ENCODE results near the gene GPBP1.
"Not testable (repeated sequence)": the region's sequence is repeated elsewhere in the genome, so short reads cannot be mapped to it uniquely, and the experiment has no call there.

The GPBP1 gene

GRCh38 chr5:57211039-57211438 lies 37.2 kb downstream of the GPBP1 start:
- DNase-seq, result no peak

- DNase-seq, result no peak
Observed at GRCh38 chr5:57215629-57216195, 41.9 kb downstream of the GPBP1 start.

DNA sequence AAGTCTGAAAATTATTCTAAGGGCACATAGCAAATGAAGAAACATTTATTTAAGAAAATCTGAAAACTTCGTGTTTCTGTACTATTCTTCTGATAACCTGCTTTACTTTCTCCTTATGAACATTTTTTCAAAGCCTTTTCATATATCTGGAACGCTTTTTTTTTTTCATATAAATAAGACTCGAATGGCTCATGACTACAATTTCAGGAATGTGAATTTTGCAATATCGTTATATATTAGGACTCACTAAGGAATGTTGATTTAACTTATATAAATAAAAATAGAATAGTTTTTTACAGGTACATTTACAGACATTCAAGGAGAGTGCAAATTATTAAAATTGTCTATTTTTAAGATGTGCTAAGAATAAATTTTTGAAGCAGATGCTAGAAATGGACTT lies 42.9 kb downstream of the GPBP1 start:
- no peak for DNase-seq

DNA sequence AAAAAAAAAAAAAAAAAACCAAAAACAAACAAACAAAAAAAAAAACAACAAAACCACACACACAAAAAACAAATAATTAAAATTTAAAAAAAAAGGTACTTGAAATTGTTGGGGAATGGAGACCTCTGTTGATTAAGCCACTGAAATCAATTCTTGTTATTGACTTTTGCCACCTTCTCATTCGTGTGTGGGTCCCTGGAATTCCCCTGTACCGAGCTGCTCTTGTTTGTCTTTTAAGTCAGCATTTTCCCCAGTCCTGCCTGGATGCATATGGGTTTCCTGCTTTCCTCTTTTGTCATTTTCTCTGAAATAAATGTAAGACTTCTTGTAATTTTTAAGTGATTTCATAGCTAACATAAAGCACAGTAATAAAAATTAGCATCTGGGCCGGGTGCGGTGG lies 45.5 kb downstream of the GPBP1 start:
- DNase-seq, result no peak

GRCh38 chr5:57221049-57221568 lies 47.2 kb downstream of the GPBP1 start:
- DNase-seq, result no peak

- no peak for DNase-seq
Observed at GRCh38 chr5:57225553-57225952, 51.7 kb downstream of the GPBP1 start.

- no peak for DNase-seq
Observed at GRCh38 chr5:57229313-57229712, 55.5 kb downstream of the GPBP1 start.

DNA sequence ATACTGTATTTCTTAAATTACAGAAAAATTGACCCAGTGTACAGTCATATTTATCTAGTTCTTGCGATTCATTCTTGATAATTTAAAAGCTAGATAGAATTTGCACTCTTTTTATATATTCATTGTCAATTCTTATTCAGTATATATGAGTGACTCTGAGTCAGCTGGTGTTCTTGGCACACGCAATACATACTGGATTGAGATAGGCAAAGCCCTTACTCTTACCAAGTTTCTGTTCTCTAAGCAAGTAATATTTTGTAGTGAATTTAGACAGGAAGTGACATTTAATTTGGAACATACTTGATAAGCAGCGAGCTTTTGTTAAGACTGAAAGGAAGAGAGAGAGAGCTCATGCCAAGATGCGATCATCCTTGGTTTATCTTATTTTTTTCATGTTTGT lies 57.7 kb downstream of the GPBP1 start:
- no peak for DNase-seq

GRCh38 chr5:57232293-57233033 lies 58.6 kb downstream of the GPBP1 start:
- no peak for DNase-seq

DNA sequence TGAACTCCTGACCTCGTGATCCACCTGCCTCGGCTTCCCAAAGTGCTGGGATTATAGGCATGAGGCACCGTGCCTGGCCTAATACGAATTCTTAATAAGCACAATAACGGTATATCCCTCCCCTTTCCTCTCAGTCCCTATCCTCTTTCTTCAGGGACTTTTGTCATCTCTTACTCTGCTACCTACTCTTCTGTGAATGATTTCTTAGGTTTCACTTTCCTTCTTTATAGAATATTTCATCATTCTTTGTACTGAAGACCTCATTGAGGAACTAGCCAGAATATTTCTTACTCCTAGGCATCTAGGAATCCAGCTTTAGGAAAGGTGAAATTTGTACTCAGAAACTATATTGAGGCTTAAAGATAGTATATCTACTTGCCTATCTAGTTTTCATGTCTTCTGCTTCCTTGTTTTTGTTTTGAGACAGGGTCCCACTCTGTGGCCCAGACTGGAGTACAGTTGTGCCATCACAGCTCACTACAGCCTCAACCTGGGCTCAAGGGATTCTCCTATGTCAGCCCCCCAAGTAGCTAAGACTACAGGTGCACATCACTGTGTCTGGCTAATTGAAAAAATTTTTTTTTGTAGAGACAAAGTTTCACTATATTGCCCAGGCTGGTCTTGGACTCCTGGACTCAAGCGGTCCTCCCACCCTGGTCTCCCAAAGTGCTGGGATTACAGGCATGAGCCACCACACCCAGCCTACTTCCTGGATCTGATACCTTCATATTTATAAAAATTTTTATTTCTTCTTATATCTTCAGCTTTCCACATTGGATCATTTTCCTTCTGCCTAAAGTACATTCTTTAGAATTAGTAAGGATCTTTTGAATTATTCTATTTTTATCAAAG lies 69.7 kb downstream of the GPBP1 start:
- no peak for DNase-seq

DNA sequence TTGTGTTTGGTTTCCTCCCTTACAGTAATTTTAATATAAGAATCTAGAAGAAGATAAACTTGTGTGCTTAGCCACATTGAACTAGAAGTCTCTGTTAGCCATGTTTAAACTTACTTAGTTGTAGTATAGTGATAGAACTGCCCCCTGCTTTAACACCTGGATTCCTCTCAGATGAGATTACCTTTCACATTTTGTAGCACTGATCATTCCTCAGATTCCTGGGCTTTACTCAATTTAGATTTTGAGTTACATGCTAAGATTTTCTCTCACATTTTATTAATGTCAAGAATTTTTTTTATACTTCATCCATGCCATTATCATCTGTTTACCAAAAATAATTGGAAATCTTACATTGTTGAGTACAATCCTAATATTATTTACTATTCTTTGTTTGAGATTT lies 70.5 kb downstream of the GPBP1 start:
- no peak for DNase-seq

- no peak for DNase-seq
Observed at GRCh38 chr5:57246426-57246825, 72.6 kb downstream of the GPBP1 start.

DNA sequence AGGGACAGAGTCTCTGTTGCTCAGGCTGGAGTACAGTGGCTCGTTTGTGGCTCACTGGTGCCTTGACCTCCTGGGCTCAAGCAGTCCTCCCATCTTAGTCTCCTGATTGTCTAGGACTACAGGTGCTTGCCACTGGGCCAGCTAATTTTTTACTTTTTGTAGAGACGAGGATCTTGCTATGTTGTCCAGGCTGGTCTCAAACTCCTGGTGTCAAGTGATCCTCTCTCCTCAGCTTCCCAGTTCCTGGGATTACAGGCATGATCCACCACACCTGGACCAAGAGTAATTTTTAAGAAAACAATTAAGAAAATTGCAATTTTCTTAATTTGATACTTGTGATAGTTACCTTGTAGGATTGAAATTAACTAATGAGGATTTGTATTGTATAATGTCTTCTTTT lies 73.9 kb downstream of the GPBP1 start:
- no peak for DNase-seq

- no peak for DNase-seq
Observed at GRCh38 chr5:57249265-57249874, 75.5 kb downstream of the GPBP1 start.

- DNase-seq, result no peak
Observed at GRCh38 chr5:57258052-57258451, 84.2 kb downstream of the GPBP1 start.

DNA sequence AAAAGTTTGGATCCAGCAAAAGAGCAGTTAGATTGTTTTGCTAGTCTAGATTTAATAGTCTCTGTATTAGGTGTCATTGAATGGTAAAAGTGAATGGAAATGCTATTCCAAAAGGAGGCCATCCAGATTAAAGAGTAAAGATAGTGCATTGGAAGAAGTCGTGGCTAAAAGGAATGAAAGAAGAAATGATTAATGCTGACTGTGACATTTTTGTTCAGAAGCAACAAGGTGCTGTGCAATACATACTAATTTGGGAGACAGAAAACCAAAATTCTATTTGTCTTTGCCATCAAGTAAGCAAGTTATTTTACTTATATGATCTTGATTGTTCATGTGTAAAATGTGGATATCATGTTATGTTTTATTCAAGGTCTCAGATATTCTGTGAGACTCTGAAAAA lies 85.1 kb downstream of the GPBP1 start:
- DNase-seq, result no peak

DNA sequence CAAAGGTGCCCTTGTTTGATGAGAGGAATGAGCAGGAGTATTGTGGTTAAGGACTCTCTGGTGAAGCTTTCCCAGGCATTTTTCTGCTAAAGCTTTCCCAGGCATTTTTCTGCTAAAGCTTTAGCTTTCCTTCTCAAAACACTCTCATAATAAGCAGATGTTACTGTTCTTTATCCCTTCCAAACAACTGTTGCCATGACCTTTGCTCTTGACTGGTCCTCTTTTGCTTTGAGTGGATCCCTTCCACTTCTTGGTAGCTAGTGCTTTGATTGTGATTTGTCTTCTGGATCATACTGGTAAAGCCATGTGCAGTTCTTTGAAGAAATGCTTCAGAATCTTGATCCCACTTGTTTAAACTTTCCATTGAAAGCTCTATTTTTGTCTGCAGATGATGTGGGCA lies 85.8 kb downstream of the GPBP1 start:
- no peak for DNase-seq

GRCh38 chr5:57262541-57262940 lies 88.7 kb downstream of the GPBP1 start:
- DNase-seq, result no peak

- DNase-seq, result no peak
Observed at GRCh38 chr5:57267805-57268204, 93.9 kb downstream of the GPBP1 start.

GRCh38 chr5:57276353-57276752 lies 102.5 kb downstream of the GPBP1 start:
- DNase-seq, result no peak

GRCh38 chr5:57277085-57277484 lies 103.2 kb downstream of the GPBP1 start:
- no peak for DNase-seq

GRCh38 chr5:57280853-57281252 lies 107.0 kb downstream of the GPBP1 start:
- no peak for DNase-seq

DNA sequence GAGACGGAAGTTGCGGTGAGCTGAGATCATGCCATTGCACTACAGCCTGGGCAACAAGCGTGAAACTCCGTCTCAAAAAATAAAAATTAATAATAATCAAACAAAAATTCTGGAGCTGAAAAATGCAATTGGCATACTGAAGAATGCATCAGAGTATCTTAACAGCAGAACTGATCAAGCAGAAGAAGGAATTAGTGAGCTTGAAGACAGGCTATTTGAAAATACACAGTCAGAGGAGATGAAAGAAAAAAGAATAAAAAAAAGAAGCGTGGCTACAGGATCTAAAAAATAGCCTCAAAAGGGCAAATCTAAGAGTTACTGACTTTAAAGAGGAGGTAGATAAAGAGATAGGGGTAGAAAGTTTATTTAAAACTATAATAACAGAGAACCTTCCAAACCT lies 111.2 kb downstream of the GPBP1 start:
- DNase-seq, result not testable (repeated sequence)

Data from activated gamma-delta T cell (primary cell).